GM18867 (cell line): ENCODE data around the gene PCNT.
"Not testable (repeated sequence)": the region's sequence is repeated elsewhere in the genome, so short reads cannot be mapped to it uniquely, and the experiment has no call there.

Experiments
- ATAC-seq: cut with Tn5 transposase; IDR thresholded peaks from one replicate; pipeline ENCODE4 v1.9.1; 2021; ENCODE audit warnings: mild to moderate bottlenecking, moderate library complexity; ENCODE audit not compliant: unreplicated experiment

The PCNT gene

GRCh38 chr21:46441331-46441730 is 117.4 kb downstream of the PCNT start:
- ATAC-seq = no peak

- ATAC-seq = no peak
These were observed 118.1 kb downstream of the PCNT start for GRCh38 chr21:46441961-46442498.

GRCh38 chr21:46442938-46443337 is 119.0 kb downstream of the PCNT start:
- ATAC-seq = no peak

GRCh38 chr21:46443910-46444309 is 120.0 kb downstream of the PCNT start:
- ATAC-seq = no peak

- ATAC-seq = no peak
These were observed 124.2 kb downstream of the PCNT start for GRCh38 chr21:46448108-46448507.

- not testable (repeated sequence) for ATAC-seq
These were observed 124.9 kb downstream of the PCNT start for GRCh38 chr21:46448855-46449254.

- ATAC-seq = no peak
These were observed 128.8 kb downstream of the PCNT start for GRCh38 chr21:46452710-46453109.

GRCh38 chr21:46454142-46454541 is 130.2 kb downstream of the PCNT start:
- ATAC-seq = no peak

GRCh38 chr21:46454634-46455390 is 130.9 kb downstream of the PCNT start:
- no peak for ATAC-seq

- ATAC-seq = no peak
These were observed 131.8 kb downstream of the PCNT start for GRCh38 chr21:46455575-46456385.

- no peak for ATAC-seq
These were observed 132.8 kb downstream of the PCNT start for GRCh38 chr21:46456750-46457149.

GRCh38 chr21:46457801-46458314 is 133.9 kb downstream of the PCNT start:
- ATAC-seq = peak; percentile 24

- ATAC-seq = peak; percentile 94
These were observed 134.5 kb downstream of the PCNT start, which contains the start of gene DIP2A for GRCh38 chr21:46458315-46459023. Gene DIP2A, plus strand, starts transcription at chr21:46458891. Its CDS starts 241 bp downstream, at chr21:46459132.

GRCh38 chr21:46459024-46459355 is 135.0 kb downstream of the PCNT start:
- no peak for ATAC-seq

GRCh38 chr21:46459356-46460112 is 135.6 kb downstream of the PCNT start:
- ATAC-seq = no peak

- no peak for ATAC-seq
These were observed 138.0 kb downstream of the PCNT start for GRCh38 chr21:46461909-46462308.

- not testable (repeated sequence) for ATAC-seq
These were observed 141.2 kb downstream of the PCNT start for GRCh38 chr21:46465153-46465552.

- ATAC-seq = no peak
These were observed 141.7 kb downstream of the PCNT start for GRCh38 chr21:46465651-46466050.

GRCh38 chr21:46468108-46468774 is 144.3 kb downstream of the PCNT start:
- ATAC-seq = no peak

GRCh38 chr21:46469275-46469674 is 145.3 kb downstream of the PCNT start:
- no peak for ATAC-seq
